OCI-LY1 (cell line): ENCODE results near the gene LMBR1L.

ENCODE experiments used
- H2AFZ ChIP-seq: fragments of 200-600 bp; sonication (generic), shearing (Covaris generic); 2 replicates; pipeline ENCODE4 v1.6.0; 2014; ENCODE audit warnings: antibody characterized with exemption, mild to moderate bottlenecking, low read length
- H3F3A ChIP-seq: fragments of 200-600 bp; sonication (generic), shearing (Covaris generic); 2 replicates; pipeline ENCODE4 v1.6.0; 2014; ENCODE audit warnings: mild to moderate bottlenecking, antibody characterized with exemption, low read length, moderate library complexity; ENCODE audit not compliant: insufficient read depth
- H3K27ac ChIP-seq: fragments of 200-600 bp; sonication (generic); 2 replicates; pipeline ENCODE4 v1.5.1; 2014; ENCODE audit warnings: low read length, mixed run types, mild to moderate bottlenecking, low read depth; ENCODE audit not compliant: poor library complexity, severe bottlenecking
- H3K27me3 ChIP-seq: fragments of 200-600 bp; sonication (generic); 2 replicates; pipeline ENCODE4 v1.6.0; 2014; ENCODE audit warnings: antibody characterized with exemption, mild to moderate bottlenecking, low read length, moderate library complexity; ENCODE audit not compliant: insufficient read depth
- H3K36me3 ChIP-seq: fragments of 200-600 bp; sonication (generic); 2 replicates; pipeline ENCODE4 v1.6.1; 2014; ENCODE audit warnings: mild to moderate bottlenecking, antibody characterized with exemption, low read length, moderate library complexity, mixed read lengths; ENCODE audit not compliant: insufficient read depth
- H3K4me1 ChIP-seq: fragments of 200-600 bp; sonication (generic); 2 replicates; pipeline ENCODE4 v1.5.1; 2014; ENCODE audit warnings: mild to moderate bottlenecking, low read length, moderate library complexity; ENCODE audit not compliant: insufficient read depth, severe bottlenecking
- H3K4me2 ChIP-seq: fragments of 200-600 bp; sonication (generic), shearing (Covaris generic); 2 replicates; pipeline ENCODE4 v1.6.1; 2014; ENCODE audit warnings: low read length
- H3K4me3 ChIP-seq: fragments of 200-600 bp; sonication (generic); 2 replicates; pipeline ENCODE4 v1.5.1; 2014; ENCODE audit warnings: low read length, low read depth, mild to moderate bottlenecking, mixed read lengths; ENCODE audit not compliant: poor library complexity, severe bottlenecking
- H3K79me2 ChIP-seq: fragments of 200-600 bp; shearing (Covaris generic); 2 replicates; pipeline ENCODE4 v1.6.1; 2016; ENCODE audit warnings: mixed run types, low read length, mixed read lengths; ENCODE audit not compliant: insufficient read depth
- H3K9ac ChIP-seq: fragments of 200-600 bp; sonication (generic), shearing (Covaris generic); 2 replicates; pipeline ENCODE4 v1.6.1; 2014; ENCODE audit warnings: mild to moderate bottlenecking, low read length, mixed read lengths
- H3K9me2 ChIP-seq: fragments of 200-600 bp; sonication (generic), shearing (Covaris generic); 2 replicates; pipeline ENCODE4 v1.6.1; 2014; ENCODE audit warnings: low read depth, mild to moderate bottlenecking, low read length, mixed read lengths
- H3K9me3 ChIP-seq: fragments of 200-600 bp; shearing (Covaris generic); 2 replicates; pipeline ENCODE4 v1.6.1; 2014; ENCODE audit warnings: low read length, mixed read lengths
- H4K20me1 ChIP-seq: fragments of 200-600 bp; sonication (generic), shearing (Covaris generic); 2 replicates; pipeline ENCODE4 v1.6.0; 2016; ENCODE audit warnings: mild to moderate bottlenecking, low read length; ENCODE audit not compliant: insufficient read depth
- CTCF ChIP-seq: fragments of 200-600 bp; sonication (generic), shearing (Covaris generic); IDR thresholded peaks from 2 replicates; pipeline ENCODE4 v1.5.1; 2017; ENCODE audit warnings: mild to moderate bottlenecking, antibody characterized with exemption, low read length, moderate library complexity, mixed read lengths
- EZH2 ChIP-seq: fragments of 200-600 bp; sonication (generic), shearing (Covaris generic); IDR thresholded peaks from 2 replicates; pipeline ENCODE4 v1.8.0; 2017; ENCODE audit warnings: borderline replicate concordance, mixed run types, mild to moderate bottlenecking, antibody characterized with exemption, low read length, moderate library complexity, mixed read lengths

LMBR1L gene

GRCh38 chr12:49055092-49055491, 55.6 kb downstream of the LMBR1L start:
- Histone ChIP-seq H3K4me2 (no peak overlapping the region), H3K9me2 (no peaks in the 10 kb centered on the region), H3K27ac (no peak overlapping the region), H3K9me3 (no peaks in the 10 kb centered on the region), H3K79me2 (peaks cover 54% of the 10 kb centered on the region), H3K4me3 (no peak overlapping the region), H3F3A (no peaks in the 10 kb centered on the region), H4K20me1 (0 out of 2 replicates have a peak, but pooled peaks cover 2% of the 10 kb centered on the region), H3K36me3 (peaks cover 57% of the 10 kb centered on the region), H3K27me3 (no peaks in the 10 kb centered on the region), H3K4me1 (peaks cover 38% of the 10 kb centered on the region), H2AFZ (no peak overlapping the region), H3K9ac (no peak overlapping the region)
- TF ChIP-seq CTCF (no peak), EZH2 (no peak)

GRCh38 chr12:49054524-49054923, 56.1 kb downstream of the LMBR1L start:
- Histone ChIP-seq H3K4me2 (no peak overlapping the region), H3K9me3 (no peaks in the 10 kb centered on the region), H3K27ac (no peak overlapping the region), H3F3A (no peaks in the 10 kb centered on the region), H2AFZ (no peak overlapping the region), H3K4me1 (peaks cover 38% of the 10 kb centered on the region), H3K36me3 (peaks cover 62% of the 10 kb centered on the region), H3K9ac (no peak overlapping the region), H3K4me3 (no peak overlapping the region), H3K79me2 (peaks cover 48% of the 10 kb centered on the region), H3K9me2 (no peaks in the 10 kb centered on the region), H3K27me3 (no peaks in the 10 kb centered on the region), H4K20me1 (0 out of 2 replicates have a peak, but pooled peaks cover 2% of the 10 kb centered on the region)
- no peak for TF ChIP-seq EZH2
- TF ChIP-seq CTCF, result no peak

- Histone ChIP-seq H3K9ac (no peak overlapping the region), H3K79me2 (peaks cover 44% of the 10 kb centered on the region), H3K4me1 (peaks cover 37% of the 10 kb centered on the region), H3K9me3 (no peaks in the 10 kb centered on the region), H3K27me3 (no peaks in the 10 kb centered on the region), H3K27ac (no peak overlapping the region), H3K4me3 (no peak overlapping the region), H3F3A (no peaks in the 10 kb centered on the region), H3K36me3 (peaks cover 67% of the 10 kb centered on the region), H4K20me1 (0 out of 2 replicates have a peak, but pooled peaks cover 2% of the 10 kb centered on the region), H3K4me2 (no peak overlapping the region), H2AFZ (no peak overlapping the region), H3K9me2 (no peaks in the 10 kb centered on the region)
- TF ChIP-seq EZH2, result no peak
- no peak for TF ChIP-seq CTCF
These were observed 56.6 kb downstream of the LMBR1L start for GRCh38 chr12:49054096-49054495.
